ENCODE measurements around the gene C9orf152.

C9orf152 gene

GRCh38 chr9:110179734-110180133, 28.2 kb downstream of the C9orf152 start:
- no peak for DNase-seq

GRCh38 chr9:110178281-110178680, 29.7 kb downstream of the C9orf152 start:
- no peak for DNase-seq

- DNase-seq, result no peak
Observed at GRCh38 chr9:110175275-110175968, 32.5 kb downstream of the C9orf152 start.

- no peak for DNase-seq
Observed at GRCh38 chr9:110173322-110173642, 34.7 kb downstream of the C9orf152 start.

- DNase-seq, result no peak
Observed at GRCh38 chr9:110170357-110171257, 37.4 kb downstream of the C9orf152 start.

GRCh38 chr9:110168486-110168885, 39.5 kb downstream of the C9orf152 start:
- no peak for DNase-seq

- DNase-seq, result no peak
Observed at GRCh38 chr9:110161940-110162339, 46.0 kb downstream of the C9orf152 start.

- DNase-seq, result no peak
Observed at GRCh38 chr9:110160685-110161084, 47.3 kb downstream of the C9orf152 start.

- no peak for DNase-seq
Observed at GRCh38 chr9:110160123-110160522, 47.8 kb downstream of the C9orf152 start.

GRCh38 chr9:110157823-110158664, 49.9 kb downstream of the C9orf152 start:
- DNase-seq, result no peak

GRCh38 chr9:110156902-110157301, 51.1 kb downstream of the C9orf152 start:
- peak; percentile 57 for DNase-seq

GRCh38 chr9:110156416-110156815, 51.5 kb downstream of the C9orf152 start:
- DNase-seq, result no peak

- no peak for DNase-seq
Observed at GRCh38 chr9:110155751-110156150, 52.2 kb downstream of the C9orf152 start.

GRCh38 chr9:110153431-110153830, 54.5 kb downstream of the C9orf152 start:
- no peak for DNase-seq

GRCh38 chr9:110152704-110153374, 55.1 kb downstream of the C9orf152 start:
- peak; percentile 58 for DNase-seq
